Skeletal muscle cell (primary cell): Measurements from ENCODE around the gene PSMD6.
A peak's percentile ranks its signal among the peaks of the same experiment; 100 is the strongest.

ENCODE experiments used
- DNase-seq: peaks from one replicate; pipeline ENCODE4 v3.0.0-alpha.2; 2010; ENCODE audit warnings: low read depth
- H3K4me3 ChIP-seq: 2 replicates; pipeline ENCODE4 v1.5.1; 2011; ENCODE audit warnings: low read depth, mild to moderate bottlenecking, control low read depth, low read length, moderate library complexity

PSMD6 gene

DNA sequence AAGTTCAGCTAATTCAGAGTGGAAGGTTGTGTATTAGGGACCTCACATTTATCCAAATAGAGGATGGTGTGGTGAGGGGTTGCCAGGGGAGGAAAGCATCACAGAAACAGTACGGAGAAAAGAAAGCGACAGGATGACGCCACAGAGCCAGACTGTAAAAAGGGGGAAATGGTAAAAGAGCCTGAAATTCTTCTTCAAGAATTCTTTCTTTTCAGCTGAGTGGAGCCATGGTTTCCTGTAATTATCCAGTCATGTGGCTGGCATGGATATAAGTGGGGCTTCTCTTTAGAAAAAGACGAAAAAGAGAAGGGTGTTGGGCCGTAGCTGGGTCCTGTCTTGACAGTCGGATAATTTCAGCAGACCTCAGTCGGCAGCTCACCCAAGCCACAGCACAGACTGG is 24.5 kb upstream of the PSMD6 start:
- H3K4me3 ChIP-seq, result no peak overlapping the region

DNA sequence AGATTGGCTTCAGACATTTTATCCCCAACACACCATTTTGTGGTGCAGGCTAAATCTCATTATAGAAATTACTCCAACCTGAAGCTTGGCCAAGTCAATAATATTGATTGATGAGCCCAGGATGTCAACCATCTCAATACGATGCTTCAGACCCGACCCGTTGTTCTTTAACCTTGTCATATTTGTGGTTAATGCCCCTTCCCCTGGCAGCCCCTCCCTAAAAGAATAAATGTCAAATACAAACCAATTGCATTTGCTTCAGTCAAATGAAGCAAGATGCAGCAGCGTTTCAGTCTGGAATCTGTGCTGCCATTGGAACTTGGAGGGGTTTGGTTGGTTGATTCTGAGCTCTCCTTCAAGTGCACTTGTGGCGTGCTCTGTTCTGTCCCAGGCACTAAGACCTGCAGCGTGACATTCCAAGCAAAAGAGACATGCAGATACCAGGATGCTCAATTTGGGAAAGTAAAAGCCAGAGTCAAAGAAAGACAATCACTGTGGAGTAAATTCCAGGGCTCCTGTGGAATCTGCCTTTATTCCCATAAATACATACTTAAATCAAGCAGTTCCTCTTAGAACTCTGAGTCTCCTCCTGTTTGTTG is 23.8 kb upstream of the PSMD6 start:
- no peak for DNase-seq
- H3K4me3 ChIP-seq, result no peak overlapping the region

More for the DNA sequence above, 24.5 kb upstream of the PSMD6 start:
- no peak for DNase-seq

DNA sequence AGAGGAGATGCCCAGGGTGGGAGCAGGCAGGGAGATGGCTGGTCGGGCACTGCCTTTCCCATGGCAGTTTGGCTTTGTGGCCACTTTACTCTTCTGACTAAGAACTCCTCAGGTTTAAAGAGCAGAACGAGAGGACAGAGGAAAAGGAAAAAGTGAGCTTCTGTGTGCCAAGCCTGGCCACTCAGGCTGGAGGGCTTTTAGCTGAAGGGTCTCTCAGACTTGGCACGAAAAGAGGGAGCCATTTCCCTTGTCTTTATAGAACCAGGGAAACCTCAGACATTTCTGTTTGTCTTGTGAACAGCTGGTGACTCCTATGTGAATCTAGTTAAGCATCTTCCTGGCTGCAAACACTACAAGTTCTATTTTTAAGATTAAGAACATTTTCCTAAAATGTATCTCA is 23.3 kb upstream of the PSMD6 start:
- H3K4me3 ChIP-seq, result no peak overlapping the region
- DNase-seq, result no peak

DNA sequence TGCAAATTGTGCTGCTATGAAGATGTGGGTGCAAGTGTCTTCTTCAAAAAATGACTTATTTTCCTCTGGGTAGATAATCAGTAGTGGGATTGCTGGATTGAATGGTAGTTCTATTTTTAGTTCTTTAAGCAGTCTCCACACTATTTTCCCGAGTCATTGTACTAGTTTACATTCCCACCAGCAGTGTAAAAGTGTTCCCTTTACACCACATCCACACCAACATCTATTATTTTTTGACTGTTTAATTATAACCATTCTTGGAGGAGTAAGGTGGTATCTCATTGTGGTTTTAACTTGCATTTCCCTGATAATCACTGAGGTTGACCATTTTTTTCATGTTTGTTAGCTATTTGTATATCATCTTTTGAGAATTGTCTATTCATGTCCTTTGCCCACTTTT is 19.7 kb upstream of the PSMD6 start:
- DNase-seq, result no peak
- H3K4me3 ChIP-seq, result no peak overlapping the region

DNA sequence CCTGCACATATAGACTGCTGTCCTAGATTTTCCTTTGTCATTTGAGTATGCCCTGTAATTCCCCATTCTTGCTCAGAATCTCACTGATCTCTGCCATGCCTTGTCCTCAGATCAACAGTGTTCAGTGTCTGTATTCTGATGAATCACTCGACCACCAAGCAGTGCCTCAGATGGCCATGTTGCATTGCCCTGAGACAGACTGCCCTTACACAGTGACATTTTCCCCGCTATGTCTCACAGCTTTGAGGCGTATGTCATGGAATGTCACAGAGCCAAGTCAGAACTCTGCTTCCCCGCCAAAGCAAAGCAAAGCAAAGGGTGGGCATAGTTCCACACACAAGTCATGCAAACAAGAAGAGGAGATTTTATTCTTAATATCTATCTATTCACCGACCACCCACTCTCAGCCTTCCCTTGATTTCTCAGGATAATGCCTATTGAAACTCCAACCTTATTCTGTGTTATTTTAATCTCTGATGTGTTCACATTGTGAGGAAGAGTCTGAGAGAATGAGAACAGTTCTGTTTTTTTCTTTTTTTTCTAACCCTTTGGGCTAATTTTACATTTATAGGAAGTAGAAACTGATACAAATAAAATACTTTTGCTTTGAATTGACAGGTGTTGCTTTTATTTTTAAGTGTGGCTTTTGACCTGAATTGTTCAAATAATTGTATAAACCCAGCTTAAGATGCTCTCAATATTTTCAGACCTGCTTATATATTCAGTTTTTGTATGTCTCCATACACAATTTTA is 16.9 kb upstream of the PSMD6 start:
- DNase-seq, result no peak
- no peak overlapping the region for H3K4me3 ChIP-seq

DNA sequence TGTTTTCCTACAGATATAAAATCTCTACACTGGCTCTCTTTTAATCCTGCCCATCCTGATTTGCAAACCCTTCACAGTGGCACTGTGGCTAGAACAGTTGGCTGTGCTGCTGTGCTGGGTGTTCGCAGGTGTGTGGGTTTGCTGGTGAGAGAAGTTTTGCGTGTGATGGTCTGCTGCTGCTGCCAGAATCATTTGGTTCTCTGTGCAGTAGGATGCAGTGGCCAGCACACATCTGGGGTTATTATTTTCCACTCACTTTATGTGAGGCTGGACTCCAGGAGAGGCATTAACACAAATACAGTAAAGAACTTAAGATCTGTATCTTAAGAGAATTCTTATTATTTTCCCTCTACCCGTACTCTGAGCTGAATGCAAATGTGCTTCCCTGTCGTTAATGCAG is 16.0 kb upstream of the PSMD6 start:
- DNase-seq, result no peak
- no peak overlapping the region for H3K4me3 ChIP-seq

DNA sequence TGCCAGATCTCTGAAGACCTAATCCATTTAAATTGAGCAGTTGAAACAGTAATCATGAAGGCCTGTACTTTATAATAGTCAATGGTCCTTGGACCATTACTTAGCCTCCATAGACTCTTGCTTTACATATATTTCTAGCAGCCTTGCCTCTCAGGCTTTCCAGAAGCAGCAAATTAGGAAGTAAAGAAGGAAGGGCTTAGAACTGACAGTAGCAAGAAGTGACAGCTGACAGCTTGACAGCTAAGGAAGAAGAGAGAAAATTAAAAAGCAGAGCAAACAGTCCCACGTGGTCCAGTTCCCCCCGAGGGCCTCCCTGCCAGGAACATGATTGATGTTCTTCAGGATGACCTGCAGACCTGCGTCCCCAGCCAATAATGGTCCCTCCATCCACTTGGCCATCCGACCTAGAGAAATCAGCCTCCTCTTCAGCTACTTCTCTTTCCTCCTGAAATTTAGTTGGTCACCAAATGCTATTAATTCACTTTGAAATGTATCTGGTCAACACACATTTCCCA is 15.0 kb upstream of the PSMD6 start:
- no peak for DNase-seq
- H3K4me3 ChIP-seq, result no peak overlapping the region

DNA sequence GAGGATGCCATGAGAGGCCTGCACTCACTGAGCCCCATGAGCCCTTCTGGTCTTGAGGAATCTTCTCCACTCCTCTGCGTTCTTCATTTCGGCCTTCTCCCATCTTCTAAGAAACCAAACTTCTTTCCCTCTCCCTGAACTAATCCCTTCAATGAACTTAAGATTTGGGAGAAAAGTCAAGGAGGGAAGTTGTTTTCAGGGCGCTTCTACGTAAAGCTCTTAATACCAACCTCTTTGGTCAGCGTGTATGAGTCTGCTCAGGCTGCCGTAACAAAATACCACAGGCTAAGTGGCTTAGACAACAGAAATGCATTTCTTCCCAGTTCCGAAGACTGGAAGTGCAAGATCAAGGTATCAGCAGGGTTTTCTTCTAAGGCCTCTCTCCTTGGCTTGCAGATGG is 13.8 kb upstream of the PSMD6 start:
- DNase-seq, result no peak
- no peak overlapping the region for H3K4me3 ChIP-seq

DNA sequence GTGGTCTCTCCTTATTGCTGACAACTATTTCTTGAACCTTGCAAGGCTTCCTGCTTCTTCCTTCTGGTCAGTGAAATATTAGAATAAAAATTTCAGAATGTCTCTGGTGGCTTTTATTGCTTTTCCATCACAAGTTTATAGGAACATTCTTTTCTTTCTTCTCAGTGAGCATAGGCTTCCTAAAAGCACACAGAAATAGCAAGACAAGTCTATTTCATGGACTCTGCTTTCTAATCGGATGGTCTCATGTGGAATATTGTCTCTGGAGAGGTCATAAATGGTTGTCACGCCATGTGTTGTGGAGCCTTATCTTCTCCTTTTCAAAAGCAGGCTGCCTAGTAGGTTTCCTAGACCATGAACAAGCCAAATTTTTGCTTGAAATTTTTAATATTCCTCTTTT is 9.8 kb upstream of the PSMD6 start:
- no peak overlapping the region for H3K4me3 ChIP-seq
- no peak for DNase-seq

DNA sequence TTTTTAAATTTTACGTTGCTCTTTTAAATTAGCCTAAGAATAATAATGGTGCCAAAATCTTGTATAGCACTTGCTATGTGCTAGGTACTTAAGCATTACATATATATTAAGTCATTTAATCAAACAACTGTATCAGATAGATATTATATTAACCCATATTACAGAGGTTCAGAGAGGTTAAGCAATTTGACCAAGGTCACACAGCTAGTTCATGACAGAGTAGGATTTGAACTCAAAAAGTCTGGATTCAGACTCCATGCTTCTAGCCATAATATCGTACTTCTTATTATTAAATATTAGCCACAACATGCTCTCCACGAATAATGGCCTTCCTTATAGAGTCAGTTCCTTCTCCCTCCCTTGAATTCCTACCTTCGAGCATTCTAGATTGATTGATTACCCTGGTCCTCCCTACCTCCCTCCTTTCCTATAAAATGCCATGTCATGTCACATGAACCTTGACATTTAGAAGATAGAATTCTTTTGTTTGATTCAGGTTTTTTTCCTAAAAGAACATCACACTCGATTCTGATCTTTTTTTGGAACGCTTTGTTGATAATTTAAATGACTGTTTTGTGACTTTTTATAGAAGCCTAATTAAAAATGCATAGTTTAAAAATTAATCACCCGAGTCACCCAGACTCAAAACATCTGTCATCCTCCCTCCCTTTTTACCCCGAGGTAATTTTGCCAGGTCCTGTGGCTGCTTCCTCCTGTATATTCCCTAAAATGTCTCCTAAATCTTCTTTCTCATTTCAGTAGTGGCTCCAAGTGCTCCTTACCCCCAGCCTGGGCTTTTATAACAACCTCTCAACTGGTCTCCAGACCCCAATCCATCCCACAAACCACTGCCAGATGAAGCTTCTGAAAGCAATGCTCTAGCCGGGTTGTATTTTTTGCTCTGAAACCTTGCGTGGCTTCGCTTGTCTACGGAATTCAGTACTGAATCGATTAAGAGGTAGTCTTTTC is 8.5 kb upstream of the PSMD6 start:
- no peak overlapping the region for H3K4me3 ChIP-seq
- no peak for DNase-seq

DNA sequence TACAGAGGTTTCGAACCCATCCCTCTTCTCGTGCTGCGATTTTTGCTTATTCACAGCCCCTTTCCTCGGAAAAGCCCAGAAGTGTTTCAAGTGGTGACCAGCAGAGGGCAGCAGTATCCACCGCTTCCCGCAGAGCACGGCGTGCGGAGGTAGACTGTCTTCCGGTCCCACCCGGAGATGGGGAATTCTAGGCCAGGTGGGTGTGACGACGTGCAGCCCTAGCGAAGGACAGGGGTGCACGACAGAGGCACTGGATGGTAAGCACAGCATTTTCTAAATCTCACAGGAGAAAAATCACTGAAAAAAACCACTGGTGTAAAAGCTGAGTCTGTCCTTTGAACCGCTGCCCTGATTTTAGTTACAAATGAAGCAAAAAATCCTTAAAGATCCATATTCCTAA is 7.4 kb upstream of the PSMD6 start:
- peak overlapping the region; percentile 36 for H3K4me3 ChIP-seq
- no peak for DNase-seq

DNA sequence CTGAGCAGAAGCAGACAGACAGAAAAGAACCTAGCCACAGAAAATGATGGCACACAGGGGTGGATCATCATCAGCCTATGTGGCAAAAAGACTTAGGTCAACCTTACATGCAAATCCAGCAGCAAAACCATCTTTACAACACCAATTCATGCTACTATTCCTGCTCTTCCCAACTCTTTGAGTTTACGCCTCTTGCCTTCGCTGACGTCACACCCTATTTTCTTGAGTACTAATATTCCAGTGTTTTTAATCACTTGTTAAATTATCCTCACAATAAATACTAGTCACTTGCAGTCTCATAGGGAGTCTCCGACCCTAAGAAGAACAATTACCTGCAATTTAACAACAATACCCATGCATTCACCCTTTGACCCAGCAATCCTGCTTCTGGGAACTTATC is 6.0 kb upstream of the PSMD6 start:
- no peak for DNase-seq
- H3K4me3 ChIP-seq, result no peak overlapping the region

DNA sequence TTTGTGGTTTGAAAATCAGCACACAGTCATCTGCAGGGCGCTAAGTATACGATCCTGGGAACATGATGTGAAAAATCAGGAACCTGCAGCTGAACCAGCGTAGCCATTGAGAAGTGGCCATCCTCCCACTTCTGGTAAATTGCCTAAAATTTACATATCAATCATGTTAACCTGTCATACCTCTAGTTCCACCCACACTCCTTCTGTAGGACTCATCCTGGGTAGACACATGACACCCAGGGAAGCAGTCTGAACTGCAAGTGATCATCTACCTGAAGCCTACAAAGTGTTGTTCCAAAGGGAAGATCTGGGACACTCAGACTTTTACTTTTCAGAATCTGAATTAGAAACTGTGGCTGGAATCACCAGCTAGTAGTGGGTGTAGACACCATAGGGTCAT is 5.5 kb upstream of the PSMD6 start:
- no peak for DNase-seq
- H3K4me3 ChIP-seq, result no peak overlapping the region

DNA sequence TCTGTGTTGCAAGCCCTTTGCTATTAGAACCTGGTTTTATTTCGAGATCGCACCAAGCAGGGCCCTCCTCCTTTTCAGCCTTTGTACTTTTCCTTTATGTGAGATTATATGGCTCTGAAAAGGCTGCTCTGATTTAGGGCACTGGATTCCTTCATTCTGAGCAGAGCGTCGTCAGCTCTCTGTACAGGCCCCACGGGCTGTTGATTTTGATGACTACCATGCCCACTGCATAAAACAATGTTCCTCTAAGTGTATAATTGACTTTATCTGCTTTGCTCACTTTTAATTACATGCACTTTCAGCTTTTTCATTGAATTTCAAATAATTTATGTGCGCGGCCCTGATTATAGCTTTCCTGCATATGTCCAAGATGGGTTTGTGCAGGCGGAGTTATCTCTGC is 4.4 kb upstream of the PSMD6 start:
- no peak overlapping the region for H3K4me3 ChIP-seq
- no peak for DNase-seq

DNA sequence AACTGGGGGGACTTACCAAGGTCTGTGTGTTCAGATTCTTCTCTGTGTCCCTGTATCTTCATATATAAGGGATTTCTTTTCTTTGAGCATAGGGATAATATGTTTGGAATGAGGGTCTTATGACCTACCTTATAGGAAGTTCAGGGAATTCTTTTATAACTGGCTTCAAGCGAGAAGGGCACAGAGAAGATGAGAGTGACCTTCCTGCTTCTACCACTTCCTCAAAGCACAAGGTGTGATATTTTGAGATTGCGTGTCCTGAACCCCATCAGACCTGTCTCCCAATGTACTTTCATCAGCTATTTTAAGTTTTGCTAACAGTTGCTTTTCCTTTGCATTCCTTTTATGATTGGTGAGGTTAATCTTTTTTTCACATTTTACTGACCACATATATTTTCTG is 3.1 kb upstream of the PSMD6 start:
- no peak overlapping the region for H3K4me3 ChIP-seq
- DNase-seq, result no peak

DNA sequence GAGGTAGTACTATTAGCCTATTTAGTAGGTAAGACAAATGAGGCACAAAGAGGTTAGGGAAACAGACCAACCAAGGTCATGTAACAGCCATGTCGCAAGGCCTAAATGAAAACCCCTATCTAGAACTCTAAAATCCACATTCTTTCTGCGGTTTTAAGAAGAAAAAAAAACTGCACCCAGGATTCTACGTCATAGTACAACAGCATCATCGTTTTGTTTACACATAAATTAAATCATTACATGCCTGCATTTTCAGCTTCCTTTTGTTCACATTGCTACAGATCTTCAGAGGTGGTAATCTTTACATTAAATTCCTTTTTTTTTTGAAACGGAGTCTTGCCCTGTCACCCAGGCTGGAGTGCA is 548 bp upstream of the PSMD6 start:
- H3K4me3 ChIP-seq, result no peak overlapping the region
- DNase-seq, result no peak

DNA sequence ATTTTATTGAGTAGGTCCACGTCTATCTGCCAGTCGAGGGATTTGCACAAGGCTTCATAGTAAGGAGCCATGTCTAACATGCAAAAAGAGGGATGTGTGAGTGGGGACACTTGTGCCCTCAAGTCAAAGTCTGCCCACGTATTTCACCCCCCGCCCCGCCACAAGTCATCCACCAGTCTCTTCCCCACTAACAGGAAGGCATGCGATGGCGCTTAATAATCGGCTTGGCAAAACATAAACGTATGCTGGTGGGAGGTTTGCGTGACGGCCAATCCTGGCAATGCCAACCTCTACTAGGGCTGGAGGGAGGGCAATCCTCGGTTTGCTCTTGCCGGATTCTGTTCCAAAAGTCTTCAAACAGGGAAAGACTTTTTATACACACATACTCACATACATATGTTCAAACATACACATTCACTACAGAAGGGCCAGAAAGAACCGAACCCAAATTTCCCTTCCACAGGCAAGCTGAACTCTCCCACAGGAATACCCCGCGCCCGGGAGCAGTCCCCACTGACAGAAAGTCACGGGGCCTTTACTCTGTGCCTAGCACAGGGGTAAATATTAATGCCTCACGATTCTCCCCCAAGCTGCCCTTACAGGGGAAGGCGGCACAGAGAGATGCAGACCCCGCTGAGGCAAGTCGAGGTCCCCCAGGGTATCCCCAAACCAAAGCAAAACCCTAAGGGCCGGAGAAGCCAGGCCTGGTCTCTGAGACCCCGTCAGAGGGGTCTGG is 675 bp downstream of the PSMD6 start:
- DNase-seq, result no peak
- peak overlapping the region; percentile 84 for H3K4me3 ChIP-seq

DNA sequence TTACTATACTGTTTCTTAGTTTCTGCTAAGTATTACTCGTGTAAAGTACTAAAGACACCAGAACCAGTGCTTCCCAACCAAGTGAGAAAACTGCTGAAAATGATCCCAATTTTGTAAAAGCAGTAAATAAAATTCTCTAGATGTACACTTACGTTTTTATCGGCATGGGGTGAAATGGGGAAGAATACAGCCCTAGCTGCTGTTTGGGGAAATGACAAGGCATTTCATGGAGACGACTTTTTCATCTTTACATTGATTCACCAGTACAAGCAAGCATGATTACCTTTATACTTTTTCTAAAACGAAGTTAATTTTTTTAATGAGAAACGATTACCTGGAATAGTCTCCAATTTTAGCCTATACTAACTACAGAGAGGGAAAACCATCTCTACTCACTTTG is 1.4 kb downstream of the PSMD6 start:
- H3K4me3 ChIP-seq, result peak overlapping the region; percentile 84
- no peak for DNase-seq

DNA sequence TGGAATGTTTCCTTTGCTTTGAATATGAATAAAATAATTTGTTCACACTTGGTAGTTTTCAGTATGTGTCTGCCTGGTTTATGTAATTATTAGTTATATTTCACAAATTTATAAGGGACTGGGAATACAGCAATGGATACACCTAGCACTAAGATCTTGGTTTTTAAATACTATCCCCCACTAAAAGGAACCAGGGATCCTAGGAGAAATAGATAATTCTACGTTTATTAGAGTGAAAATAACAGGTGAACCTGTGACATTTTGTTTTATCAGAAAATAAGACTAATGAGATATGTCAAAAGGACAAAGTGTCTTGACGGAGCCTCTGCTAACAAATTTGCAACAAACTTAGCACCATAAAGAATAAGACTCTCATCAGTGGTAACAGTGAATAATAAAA is 3.4 kb downstream of the PSMD6 start:
- no peak for DNase-seq
- H3K4me3 ChIP-seq, result no peak overlapping the region

DNA sequence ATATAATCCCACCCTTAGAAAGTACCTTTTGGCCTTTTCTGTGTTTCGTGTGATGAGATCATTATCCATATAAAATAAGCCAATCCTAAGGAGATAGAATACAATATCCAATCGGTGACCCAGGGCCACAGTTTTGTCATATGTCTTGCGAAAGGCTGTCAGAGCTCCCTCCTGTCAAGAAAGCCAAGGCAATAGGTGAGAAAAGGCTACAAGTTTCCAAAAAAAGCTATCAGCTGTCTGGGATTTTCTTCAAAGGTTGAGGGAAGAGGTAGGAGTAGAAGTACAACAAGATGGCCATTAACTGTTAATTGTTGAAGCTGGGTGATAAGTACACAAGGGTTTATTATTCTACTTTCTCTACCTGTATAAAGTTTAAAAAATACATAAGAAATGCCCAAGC is 4.0 kb downstream of the PSMD6 start:
- DNase-seq, result no peak
- H3K4me3 ChIP-seq, result no peak overlapping the region
